CD14-positive monocyte (primary cell): ENCODE data around the gene RALBP1. TPM values are rescaled to one million over a fixed set of nuclear protein-coding genes. Genes with fewer than 3 reads are reported as not detected.

Experiments used
- DNase-seq, 3 donors: peaks; one replicate each; pipeline ENCODE4 v3.0.0-alpha.2; 2011 to 2022
- H2AFZ ChIP-seq: 2 replicates; pipeline ENCODE4 v1.6.0; 2012; ENCODE audit warnings: mild to moderate bottlenecking, low read depth, low read length, inconsistent platforms; ENCODE audit not compliant: insufficient read depth, poor library complexity, severe bottlenecking
- H3K27ac ChIP-seq, 2 donors: 1 replicate in 1 of 2; 2 replicates in 1 of 2; pipeline ENCODE4 v1.5.1; 2012 to 2013; ENCODE audit warnings: low read length in 2 of 2, control low read depth in 1 of 2, inconsistent platforms in 1 of 2, low read depth in 1 of 2, mild to moderate bottlenecking in 1 of 2
- H3K27me3 ChIP-seq, 2 donors: one replicate each; pipeline versions ENCODE4 v1.6.0 to v1.6.1; 2011 to 2013; ENCODE audit warnings: low read length in 2 of 2; ENCODE audit not compliant: control insufficient read depth in 2 of 2, insufficient read depth in 2 of 2
- H3K36me3 ChIP-seq, 2 donors: replicated peaks in 1 of 2; 1 replicate in 1 of 2; 2 replicates in 1 of 2; pipeline versions ENCODE4 v1.5.1 to v1.6.1; 2012 to 2013; ENCODE audit warnings: low read length in 2 of 2, control low read depth in 1 of 2, inconsistent platforms in 1 of 2, mild to moderate bottlenecking in 1 of 2; ENCODE audit not compliant: insufficient read depth in 2 of 2, control insufficient read depth in 1 of 2
- H3K4me1 ChIP-seq, 2 donors: 1 replicate in 1 of 2; 2 replicates in 1 of 2; pipeline versions ENCODE4 v1.5.1 to v1.6.1; 2012 to 2013; ENCODE audit warnings: low read length in 2 of 2, control low read depth in 1 of 2, inconsistent platforms in 1 of 2, mild to moderate bottlenecking in 1 of 2, moderate library complexity in 1 of 2; ENCODE audit not compliant: insufficient read depth in 2 of 2, control insufficient read depth in 1 of 2
- H3K4me2 ChIP-seq: replicated peaks from 2 replicates; pipeline ENCODE3; 2012; ENCODE audit warnings: low read length, moderate library complexity, mild to moderate bottlenecking; ENCODE audit not compliant: poor library complexity, severe bottlenecking; ENCODE audit errors: extremely low read depth
- H3K4me3 ChIP-seq, 3 experiments: fragments of 200-600 bp in 1 of 3; sonication (generic) in 1 of 3; replicated peaks in 1 of 3; 1 replicate in 2 of 3; 2 replicates in 1 of 3; pipeline ENCODE4 v1.5.1; 2011 to 2013; ENCODE audit warnings: low read length in 3 of 3, mild to moderate bottlenecking in 3 of 3, control low read depth in 2 of 3, low read depth in 2 of 3, inconsistent platforms in 1 of 3, moderate library complexity in 1 of 3
- H3K79me2 ChIP-seq: 2 replicates; pipeline ENCODE4 v1.6.0; 2012; ENCODE audit warnings: mild to moderate bottlenecking, control low read depth, inconsistent platforms, low read length, moderate library complexity; ENCODE audit not compliant: insufficient read depth
- H3K9ac ChIP-seq: 2 replicates; pipeline ENCODE4 v1.6.0; 2017; ENCODE audit warnings: low read length, mild to moderate bottlenecking; ENCODE audit not compliant: insufficient read depth, poor library complexity, severe bottlenecking
- H3K9me3 ChIP-seq, 2 donors: replicated peaks in 1 of 2; 1 replicate in 1 of 2; 2 replicates in 1 of 2; pipeline versions ENCODE4 v1.5.1 to v1.6.1; 2012 to 2013; ENCODE audit warnings: low read length in 2 of 2, control low read depth in 1 of 2; ENCODE audit not compliant: control insufficient read depth in 1 of 2, insufficient read depth in 1 of 2
- H4K20me1 ChIP-seq: 2 replicates; pipeline ENCODE4 v1.6.0; 2012; ENCODE audit warnings: mild to moderate bottlenecking, low read length, control low read depth, moderate library complexity; ENCODE audit not compliant: insufficient read depth
- H3K27ac Mint-ChIP-seq, 7 donors: one replicate each; pipeline ENCODE4 v1.8.0; 2020; ENCODE audit warnings: mild to moderate bottlenecking in 7 of 7, mixed read lengths in 7 of 7, moderate library complexity in 6 of 7, inconsistent platforms in 2 of 7
- H3K27me3 Mint-ChIP-seq, 3 donors: one replicate each; pipeline ENCODE4 v1.8.0; 2021 to 2022; ENCODE audit warnings: low read depth in 3 of 3, mild to moderate bottlenecking in 3 of 3, mixed read lengths in 3 of 3, moderate library complexity in 3 of 3, inconsistent platforms in 1 of 3
- H3K36me3 Mint-ChIP-seq, 2 donors: one replicate each; pipeline ENCODE4 v1.8.0; 2020; ENCODE audit warnings: mixed read lengths in 2 of 2, inconsistent platforms in 1 of 2, mild to moderate bottlenecking in 1 of 2
- H3K4me1 Mint-ChIP-seq: one replicate; pipeline ENCODE4 v1.8.0; 2020; ENCODE audit warnings: mild to moderate bottlenecking, mixed read lengths
- H3K4me3 Mint-ChIP-seq, 2 donors: one replicate each; pipeline ENCODE4 v1.8.0; 2020; ENCODE audit warnings: mild to moderate bottlenecking in 2 of 2, mixed read lengths in 2 of 2, moderate library complexity in 1 of 2
- H3K9me3 Mint-ChIP-seq, 7 donors: one replicate each; pipeline ENCODE4 v1.8.0; 2020 to 2022; ENCODE audit warnings: mixed read lengths in 7 of 7, mild to moderate bottlenecking in 6 of 7, moderate library complexity in 6 of 7, inconsistent platforms in 2 of 7
- CTCF ChIP-seq: fragments of 200-600 bp; IDR thresholded peaks from one replicate; pipeline ENCODE4 v1.8.0; 2022; ENCODE audit warnings: antibody characterized with exemption, mild to moderate bottlenecking
- WGBS: methylation state at CpG from one replicate; pipeline ENCODE4 v1.1.5; 2013; ENCODE audit warnings: missing lambda C conversion rate; ENCODE audit not compliant: insufficient coverage; 5-methylcytosine and 5-hydroxymethylcytosine counted together
- intact Hi-C, 2 donors: fragments of 100-400 bp; cut with micrococcal nuclease; formaldehyde crosslinking; loops; one replicate each; pipeline versions ENCODE4 v1.15.0 to v1.15.1; 2023
- polyA plus RNA-seq, 3 donors: library from polyadenylated mRNA; depleted of rRNA in 1 of 3; unstranded in 2 of 3; stranded (reverse) in 1 of 3; fragments of 300-500 nt in 2 of 3; fragments of >200 nt in 1 of 3; fragmentation: Illumina TruSeq in 2 of 3; gene quantifications; 1 replicate in 2 of 3; 2 replicates in 1 of 3; pipeline ENCODE4 v1.2.3, GENCODE V29; 2012 to 2021

The RALBP1 gene
- polyA plus RNA-seq, 3 donors = 21.5 to 36.0 (median 32.8) TPM

- DNase-seq = no peak
- Mint-ChIP-seq H3K27ac (no peak overlapping the region), H3K27me3 (no peaks in the 10 kb centered on the region), H3K36me3 (no peaks in the 10 kb centered on the region), H3K9me3 (peaks cover 0 to 12% (median 7%) of the 10 kb centered on the region in 7 donors), H3K4me1 (peaks cover 2% of the 10 kb centered on the region), H3K4me3 (no peak overlapping the region)
- intact Hi-C loops = no loop called here
- Histone ChIP-seq H3K4me1 (peaks cover 4 to 5% of the 10 kb centered on the region in 2 donors), H3K27ac (no peak overlapping the region), H3K4me3 (no peak overlapping the region), H3K4me2 (no peak overlapping the region), H3K36me3 (no peaks in the 10 kb centered on the region), H3K9me3 (peaks cover 9 to 26% of the 10 kb centered on the region in 2 donors), H3K79me2 (no peaks in the 10 kb centered on the region), H2AFZ (no peak overlapping the region), H4K20me1 (no peaks in the 10 kb centered on the region), H3K27me3 (no peaks in the 10 kb centered on the region), H3K9ac (no peak overlapping the region)
- WGBS = 96% methylated on average over 7 of the region's 11 CpGs
- no peak for TF ChIP-seq CTCF
Observed at GRCh38 chr18:9428301-9428706, 47.0 kb upstream of the RALBP1 start.

GRCh38 chr18:9428862-9429661, 46.3 kb upstream of the RALBP1 start:
- Mint-ChIP-seq H3K27me3 (no peaks in the 10 kb centered on the region), H3K4me1 (peaks cover 9% of the 10 kb centered on the region), H3K4me3 (no peak overlapping the region), H3K27ac (no peak overlapping the region), H3K9me3 (peaks cover 0 to 13% (median 8%) of the 10 kb centered on the region in 7 donors), H3K36me3 (no peaks in the 10 kb centered on the region)
- no peak overlapping the region for H2AFZ ChIP-seq
- no peak for TF ChIP-seq CTCF
- no peak overlapping the region for H3K27ac ChIP-seq
- no peaks in the 10 kb centered on the region for H3K36me3 ChIP-seq
- WGBS = 100% methylated on average over 2 of the region's 6 CpGs
- H3K9me3 ChIP-seq = peaks cover 9 to 18% of the 10 kb centered on the region in 2 donors
- H3K4me1 ChIP-seq = peaks cover 10% of the 10 kb centered on the region in 2 donors
- no peak overlapping the region for H3K4me3 ChIP-seq
- H3K79me2 ChIP-seq = no peaks in the 10 kb centered on the region
- no peak overlapping the region for H3K4me2 ChIP-seq
- H4K20me1 ChIP-seq = no peaks in the 10 kb centered on the region
- intact Hi-C loops = no loop called here
- no peaks in the 10 kb centered on the region for H3K27me3 ChIP-seq
- no peak for DNase-seq
- H3K9ac ChIP-seq = no peak overlapping the region
